Tibial artery (tissue), 4 donors: ENCODE measurements around the gene MAP3K21.

Experiments used
- DNase-seq, 2 donors: peaks; one replicate each; pipeline ENCODE4 v3.0.0-alpha.2; 2019
- H3K27ac ChIP-seq, 2 donors: fragments of 200-600 bp; sonication (generic) in 1 of 2; 1 replicate in 1 of 2; 2 replicates in 1 of 2; pipeline ENCODE4 v1.5.1; 2018 to 2019; ENCODE audit warnings: mild to moderate bottlenecking in 1 of 2
- H3K27me3 ChIP-seq, 2 donors: fragments of 200-600 bp; sonication (generic) in 1 of 2; one replicate each; pipeline versions ENCODE4 v1.5.1 to v1.6.0; 2016 to 2019
- H3K36me3 ChIP-seq, 3 donors: fragments of 200-600 bp; sonication (generic) in 2 of 3; one replicate each; pipeline ENCODE4 v1.5.1; 2016 to 2019; ENCODE audit warnings: mild to moderate bottlenecking in 2 of 3
- H3K4me1 ChIP-seq, 4 donors: fragments of 200-600 bp; sonication (generic) in 2 of 4; 1 replicate in 3 of 4; 2 replicates in 1 of 4; pipeline ENCODE4 v1.5.1; 2016 to 2019
- H3K4me3 ChIP-seq, 2 donors: fragments of 200-600 bp; sonication (generic) in 1 of 2; 1 replicate in 1 of 2; 2 replicates in 1 of 2; pipeline ENCODE4 v1.5.1; 2018 to 2019; ENCODE audit warnings: mild to moderate bottlenecking in 2 of 2
- H3K9me3 ChIP-seq, 3 donors: fragments of 200-600 bp; sonication (generic) in 1 of 3; one replicate each; pipeline ENCODE4 v1.5.1; 2016 to 2019
- intact Hi-C: fragments of 100-400 bp; cut with DNase I; formaldehyde crosslinking; loops from one replicate; pipeline ENCODE4 v1.15.0; 2023; ENCODE audit warnings: low total_unique reads
- TF ChIP-seq, protein P1 (sequence below), 2 experiments: fragments of 200-600 bp in 1 of 2; fragments of 450-650 bp in 1 of 2; IDR thresholded peaks; one replicate each; pipeline ENCODE4 v1.5.1; 2017 to 2019; ENCODE audit warnings: antibody characterized with exemption in 2 of 2, mild to moderate bottlenecking in 1 of 2, moderate library complexity in 1 of 2

MAP3K21 gene

DNA sequence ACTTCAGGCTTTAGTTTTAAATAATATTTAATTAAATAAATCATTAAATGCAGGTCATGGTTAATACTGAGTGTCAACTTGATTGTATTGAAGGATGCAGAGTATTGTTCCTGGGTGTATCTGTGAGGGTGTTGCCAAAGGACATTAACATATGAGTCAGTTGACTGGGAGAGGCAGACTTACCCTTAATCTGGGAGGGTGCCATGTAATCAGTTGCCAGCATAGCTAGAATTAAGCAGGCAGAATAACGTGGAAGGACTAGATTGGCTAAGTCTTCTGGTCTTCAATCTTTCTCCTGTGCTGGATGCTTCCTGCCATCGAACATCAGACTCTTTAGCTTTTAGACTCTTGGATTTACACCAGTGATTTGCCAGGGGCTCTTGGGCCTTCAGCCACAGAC lies 85.3 kb downstream of the MAP3K21 start:
- TF ChIP-seq, protein P1, sequence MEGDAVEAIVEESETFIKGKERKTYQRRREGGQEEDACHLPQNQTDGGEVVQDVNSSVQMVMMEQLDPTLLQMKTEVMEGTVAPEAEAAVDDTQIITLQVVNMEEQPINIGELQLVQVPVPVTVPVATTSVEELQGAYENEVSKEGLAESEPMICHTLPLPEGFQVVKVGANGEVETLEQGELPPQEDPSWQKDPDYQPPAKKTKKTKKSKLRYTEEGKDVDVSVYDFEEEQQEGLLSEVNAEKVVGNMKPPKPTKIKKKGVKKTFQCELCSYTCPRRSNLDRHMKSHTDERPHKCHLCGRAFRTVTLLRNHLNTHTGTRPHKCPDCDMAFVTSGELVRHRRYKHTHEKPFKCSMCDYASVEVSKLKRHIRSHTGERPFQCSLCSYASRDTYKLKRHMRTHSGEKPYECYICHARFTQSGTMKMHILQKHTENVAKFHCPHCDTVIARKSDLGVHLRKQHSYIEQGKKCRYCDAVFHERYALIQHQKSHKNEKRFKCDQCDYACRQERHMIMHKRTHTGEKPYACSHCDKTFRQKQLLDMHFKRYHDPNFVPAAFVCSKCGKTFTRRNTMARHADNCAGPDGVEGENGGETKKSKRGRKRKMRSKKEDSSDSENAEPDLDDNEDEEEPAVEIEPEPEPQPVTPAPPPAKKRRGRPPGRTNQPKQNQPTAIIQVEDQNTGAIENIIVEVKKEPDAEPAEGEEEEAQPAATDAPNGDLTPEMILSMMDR (IDR thresholded peaks at IDR 0.05): no peak
- Histone ChIP-seq H3K27me3 (no peaks in the 10 kb centered on the region), H3K36me3 (no peaks in the 10 kb centered on the region), H3K4me1 (no peaks in the 10 kb centered on the region), H3K4me3 (no peak overlapping the region), H3K9me3 (no peaks in the 10 kb centered on the region), H3K27ac (no peak overlapping the region)
- DNase-seq: no peak
- intact Hi-C loops: no loop called here

DNA sequence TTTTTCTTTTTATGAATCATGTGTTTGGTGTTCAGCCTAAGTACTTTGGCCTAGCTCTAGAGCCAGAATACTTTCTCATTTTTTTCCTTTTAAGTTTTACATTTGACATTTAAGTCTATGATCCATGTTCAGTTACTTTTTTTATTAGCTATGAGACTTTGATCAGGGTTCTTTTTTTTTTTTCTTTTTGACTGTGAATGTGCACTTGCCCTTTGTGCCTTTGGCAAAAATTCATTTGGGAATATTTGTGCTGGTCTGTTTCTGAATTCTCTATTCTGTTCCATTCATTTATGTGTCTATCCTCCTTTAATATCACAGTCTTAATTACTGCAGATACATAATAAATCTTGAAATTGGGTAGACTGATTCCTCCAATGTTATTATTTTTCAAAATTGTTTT lies 93.8 kb downstream of the MAP3K21 start:
- Histone ChIP-seq H3K4me1 (no peaks in the 10 kb centered on the region), H3K4me3 (no peak overlapping the region), H3K36me3 (no peaks in the 10 kb centered on the region), H3K9me3 (no peaks in the 10 kb centered on the region), H3K27ac (no peak overlapping the region), H3K27me3 (no peaks in the 10 kb centered on the region)
- intact Hi-C loops: no loop called here
- no peak for DNase-seq
- TF ChIP-seq, protein P1 (IDR thresholded peaks at IDR 0.05): no peak

DNA sequence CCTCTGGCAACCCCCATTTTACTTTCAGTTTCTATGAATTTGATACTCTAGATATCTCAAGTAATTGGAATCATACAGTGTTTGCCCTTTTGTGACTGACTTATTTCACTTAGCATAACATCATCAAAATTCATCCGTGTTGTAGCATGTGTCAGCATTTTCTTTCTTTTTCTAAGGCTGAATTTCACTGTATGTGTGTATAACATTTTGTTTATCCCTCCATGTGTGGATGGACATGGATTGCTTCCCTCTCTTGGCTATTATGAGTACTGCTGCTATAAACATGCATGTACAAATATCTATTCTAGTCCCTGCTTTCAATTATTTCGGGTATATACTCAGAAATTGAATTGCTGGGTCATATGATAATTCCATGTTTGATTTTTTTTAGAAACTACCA lies 97.3 kb downstream of the MAP3K21 start:
- Histone ChIP-seq H3K27ac (no peak overlapping the region), H3K36me3 (no peaks in the 10 kb centered on the region), H3K9me3 (no peaks in the 10 kb centered on the region), H3K4me3 (no peak overlapping the region), H3K4me1 (no peaks in the 10 kb centered on the region), H3K27me3 (peaks cover 0 to 2% of the 10 kb centered on the region in 2 donors)
- intact Hi-C loops: no loop called here
- DNase-seq: no peak
- TF ChIP-seq, protein P1 (IDR thresholded peaks at IDR 0.05): no peak

DNA sequence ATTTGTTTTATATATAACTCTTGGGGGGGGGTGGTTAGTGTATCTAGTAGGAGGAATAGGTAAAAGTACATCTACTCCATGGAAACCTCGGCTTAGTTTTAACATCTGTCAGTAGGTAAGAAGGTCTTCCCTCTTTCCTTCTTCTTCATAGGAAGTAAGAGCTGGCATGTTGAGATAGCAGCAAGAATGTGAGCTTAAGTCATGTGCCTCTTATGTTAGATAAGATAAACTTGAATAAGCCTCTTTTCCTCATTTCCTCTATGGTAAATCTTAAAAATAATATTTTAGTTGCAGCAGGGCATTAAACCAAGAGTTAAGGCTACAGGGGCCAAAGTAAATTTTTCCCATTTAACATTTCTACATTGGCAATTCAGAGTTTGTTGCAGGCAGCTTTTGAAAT lies 100.4 kb downstream of the MAP3K21 start:
- Histone ChIP-seq H3K4me1 (no peaks in the 10 kb centered on the region), H3K27me3 (peaks cover 0 to 2% of the 10 kb centered on the region in 2 donors), H3K27ac (no peak overlapping the region), H3K9me3 (no peaks in the 10 kb centered on the region), H3K36me3 (no peaks in the 10 kb centered on the region), H3K4me3 (no peak overlapping the region)
- intact Hi-C loops: no loop called here
- TF ChIP-seq, protein P1 (IDR thresholded peaks at IDR 0.05): no peak
- DNase-seq: no peak

GRCh38 chr1:233431753-233432403 lies 104.4 kb downstream of the MAP3K21 start:
- H3K9me3 ChIP-seq: no peaks in the 10 kb centered on the region
- H3K27ac ChIP-seq: no peak overlapping the region
- H3K4me1 ChIP-seq: no peaks in the 10 kb centered on the region
- peaks cover 0 to 2% of the 10 kb centered on the region in 2 donors for H3K27me3 ChIP-seq
- TF ChIP-seq, protein P1 (IDR thresholded peaks at IDR 0.05): no peak
- no peak for DNase-seq
- intact Hi-C loops: no loop called here
- no peak overlapping the region for H3K4me3 ChIP-seq
- no peaks in the 10 kb centered on the region for H3K36me3 ChIP-seq

GRCh38 chr1:233432916-233433315 lies 105.4 kb downstream of the MAP3K21 start:
- Histone ChIP-seq H3K4me3 (no peak overlapping the region), H3K4me1 (no peaks in the 10 kb centered on the region), H3K36me3 (no peaks in the 10 kb centered on the region), H3K27me3 (no peaks in the 10 kb centered on the region), H3K27ac (no peak overlapping the region), H3K9me3 (no peaks in the 10 kb centered on the region)
- DNase-seq: no peak
- TF ChIP-seq, protein P1 (IDR thresholded peaks at IDR 0.05): no peak
- intact Hi-C loops: no loop called here
